NCI-H146 treated with DMSO at 0.1 percent for 48 hours (cell line): ENCODE measurements around the gene CEP162.
"Not testable (repeated sequence)": the region's sequence is repeated elsewhere in the genome, so short reads cannot be mapped to it uniquely, and the experiment has no call there.

Experiments
- DNase-seq: peaks from one replicate; lab custom pipeline; 2025; ENCODE audit not compliant: unreplicated experiment; lab: John Stamatoyannopoulos, UW

The CEP162 gene

GRCh38 chr6:84093441-84094435, 133.7 kb downstream of the CEP162 start:
- no peak for DNase-seq

GRCh38 chr6:84089552-84089951, 137.9 kb downstream of the CEP162 start:
- no peak for DNase-seq

- DNase-seq: no peak
Observed at GRCh38 chr6:84089081-84089480, 138.4 kb downstream of the CEP162 start.

GRCh38 chr6:84086545-84087429, 140.7 kb downstream of the CEP162 start:
- no peak for DNase-seq

GRCh38 chr6:84086056-84086455, 141.4 kb downstream of the CEP162 start:
- DNase-seq: no peak

GRCh38 chr6:84084705-84085104, 142.7 kb downstream of the CEP162 start:
- not testable (repeated sequence) for DNase-seq

GRCh38 chr6:84082689-84083265, 144.7 kb downstream of the CEP162 start:
- DNase-seq: peak; percentile 33

GRCh38 chr6:84081222-84081621, 146.2 kb downstream of the CEP162 start:
- DNase-seq: no peak

GRCh38 chr6:84078335-84078734, 149.1 kb downstream of the CEP162 start:
- DNase-seq: no peak

- no peak for DNase-seq
Observed at GRCh38 chr6:84077645-84078044, 149.8 kb downstream of the CEP162 start.

GRCh38 chr6:84074988-84075781, 152.3 kb downstream of the CEP162 start:
- peak; percentile 15 for DNase-seq
